CD1c-positive myeloid dendritic cell (primary cell): Measurements from ENCODE around the gene PHACTR2.
A peak's percentile ranks its signal among the peaks of the same experiment; 100 is the strongest.
"Not testable (repeated sequence)": the region's sequence is repeated elsewhere in the genome, so short reads cannot be mapped to it uniquely, and the experiment has no call there.

Experiments
- DNase-seq: peaks from one replicate; pipeline ENCODE4 v3.0.0-alpha.2; 2016; ENCODE audit errors: extremely low spot score

The PHACTR2 gene

DNA sequence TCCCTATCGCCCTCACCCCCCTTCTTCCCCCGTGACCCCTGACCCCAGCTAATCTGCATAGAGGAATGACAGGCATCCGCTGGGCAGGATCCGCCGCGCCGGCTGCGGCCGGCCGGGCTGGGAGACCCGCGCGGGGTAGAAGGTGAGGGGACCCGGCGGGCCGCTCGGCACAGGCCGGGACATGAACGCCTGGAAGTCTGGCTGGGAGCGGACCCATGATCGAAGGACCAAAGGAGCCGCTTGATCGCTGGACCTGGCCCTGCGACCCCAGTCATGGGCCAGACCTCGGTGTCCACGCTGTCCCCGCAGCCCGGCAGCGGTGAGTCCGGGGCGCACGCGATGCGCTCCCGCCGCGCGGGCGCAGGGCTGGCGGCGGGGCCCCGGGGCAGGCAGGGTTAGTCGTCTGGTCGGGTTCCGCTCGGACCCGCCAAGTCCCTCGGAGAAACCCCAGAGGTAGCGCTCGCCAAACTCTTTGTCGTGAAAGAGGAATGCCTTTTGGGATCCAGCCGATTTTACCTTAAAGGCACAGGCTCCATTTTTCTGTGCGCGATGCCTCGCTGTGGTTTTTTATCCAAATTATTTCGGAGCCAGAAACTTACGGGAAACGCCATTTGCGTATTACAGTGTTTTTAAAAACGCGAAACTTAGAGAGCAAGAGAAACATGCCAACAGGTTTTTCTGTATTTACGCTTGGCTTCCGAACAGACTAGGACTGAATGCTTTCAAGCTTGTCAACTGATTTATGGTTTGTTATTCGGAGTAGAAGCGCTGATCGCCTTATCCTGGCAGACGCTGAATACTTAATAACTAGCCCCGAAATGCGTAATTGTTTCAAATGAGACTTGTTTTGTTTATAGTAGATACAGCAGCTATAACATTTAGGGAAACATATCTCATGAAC lies at the start of gene PHACTR2:
Gene PHACTR2, plus strand, starts transcription at position 75 of the 901 bp plus-strand sequence. Its CDS starts 199 bp downstream, at position 274.
- peak; percentile 45 for DNase-seq

GRCh38 chr6:143629104-143630080 lies 48.4 kb upstream of the PHACTR2 start:
- DNase-seq, result no peak

DNA sequence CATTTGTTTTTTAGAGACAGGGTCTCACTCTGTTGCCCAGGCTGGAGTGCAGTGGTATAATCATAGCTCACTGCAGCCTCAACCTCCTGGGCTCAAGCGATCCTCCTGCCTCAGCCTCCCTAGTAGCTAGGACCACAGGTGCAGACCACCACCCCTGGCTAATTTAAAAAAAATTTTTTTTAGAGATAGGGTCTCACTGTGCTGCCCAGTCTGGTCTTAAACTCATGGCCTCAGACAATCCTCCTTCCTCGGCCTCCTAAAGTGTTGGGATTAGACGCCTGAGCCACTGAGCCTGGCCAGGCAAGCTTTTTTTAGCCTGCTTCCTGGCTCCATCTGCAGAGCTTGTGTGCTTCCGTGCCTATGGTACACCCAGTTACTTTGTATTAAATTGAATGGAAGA lies 46.6 kb upstream of the PHACTR2 start:
- DNase-seq, result not testable (repeated sequence)

- DNase-seq, result no peak
Measured at GRCh38 chr6:143632894-143633293, 44.9 kb upstream of the PHACTR2 start.

DNA sequence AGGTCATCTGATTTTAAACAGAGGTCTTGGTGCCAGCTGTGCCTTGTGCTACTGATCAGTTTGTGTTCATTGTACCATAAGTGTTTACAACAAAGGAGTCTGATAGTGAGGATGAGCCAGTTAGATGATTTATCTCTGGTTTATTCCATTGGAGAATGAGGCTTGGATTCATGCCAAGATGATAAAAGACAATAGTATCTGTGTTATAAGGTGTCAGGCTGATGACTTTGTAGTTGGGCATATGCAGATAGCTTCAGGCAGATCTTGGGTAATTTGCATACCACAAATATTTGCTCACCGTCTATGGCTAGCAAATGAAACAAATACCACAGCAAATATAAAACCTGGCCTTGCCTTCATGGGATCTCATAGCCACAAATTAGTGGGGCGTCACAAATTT lies 43.3 kb upstream of the PHACTR2 start:
- no peak for DNase-seq

- DNase-seq, result no peak
Measured at GRCh38 chr6:143637691-143638090, 40.1 kb upstream of the PHACTR2 start.

- DNase-seq, result no peak
Measured at GRCh38 chr6:143642403-143642802, 35.4 kb upstream of the PHACTR2 start.

GRCh38 chr6:143647191-143647590 lies 30.6 kb upstream of the PHACTR2 start:
- DNase-seq, result no peak

DNA sequence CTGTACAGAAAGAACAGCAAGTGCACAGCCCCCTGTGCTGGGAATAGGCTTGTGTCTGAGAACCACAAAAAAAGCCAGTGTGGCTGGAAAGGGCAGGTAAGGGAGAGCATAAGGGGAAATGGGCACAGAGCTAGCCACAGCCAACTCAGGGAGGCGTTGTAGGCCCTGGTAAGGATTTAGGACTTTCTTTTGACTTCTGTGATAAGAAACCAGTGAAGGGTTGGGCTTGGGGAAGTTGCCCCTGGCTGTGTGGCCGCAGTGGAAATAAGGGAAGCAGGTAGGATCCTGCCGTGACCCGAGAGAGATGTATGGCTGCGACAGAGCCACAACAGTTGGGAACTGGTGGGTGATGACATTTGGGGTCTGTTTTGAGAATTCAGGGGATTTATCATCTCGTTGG lies 30.0 kb upstream of the PHACTR2 start:
- DNase-seq, result peak; percentile 36

- DNase-seq, result not testable (repeated sequence)
Measured at GRCh38 chr6:143649319-143649718, 28.4 kb upstream of the PHACTR2 start.

GRCh38 chr6:143651328-143651727 lies 26.4 kb upstream of the PHACTR2 start:
- DNase-seq, result not testable (repeated sequence)

GRCh38 chr6:143652841-143653331 lies 24.9 kb upstream of the PHACTR2 start:
- DNase-seq, result no peak

DNA sequence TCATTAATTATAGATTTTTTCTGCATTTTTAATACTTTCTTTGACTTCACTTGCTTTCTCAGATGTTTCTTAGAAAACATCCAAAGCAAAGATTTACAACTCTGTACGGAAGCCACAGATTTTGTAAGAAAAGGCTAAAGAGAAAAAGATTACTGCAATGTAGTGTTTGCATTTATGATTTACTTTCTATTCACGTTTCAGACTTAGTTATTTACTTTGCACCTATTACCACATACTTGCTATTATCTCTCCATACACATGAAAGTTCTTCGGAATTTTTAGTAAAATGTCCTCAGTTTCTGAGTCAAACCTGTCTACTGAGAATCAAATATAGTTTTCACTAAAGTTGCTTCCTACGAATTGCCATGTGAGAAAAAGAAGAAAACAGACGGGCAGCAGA lies 22.2 kb upstream of the PHACTR2 start:
- no peak for DNase-seq

DNA sequence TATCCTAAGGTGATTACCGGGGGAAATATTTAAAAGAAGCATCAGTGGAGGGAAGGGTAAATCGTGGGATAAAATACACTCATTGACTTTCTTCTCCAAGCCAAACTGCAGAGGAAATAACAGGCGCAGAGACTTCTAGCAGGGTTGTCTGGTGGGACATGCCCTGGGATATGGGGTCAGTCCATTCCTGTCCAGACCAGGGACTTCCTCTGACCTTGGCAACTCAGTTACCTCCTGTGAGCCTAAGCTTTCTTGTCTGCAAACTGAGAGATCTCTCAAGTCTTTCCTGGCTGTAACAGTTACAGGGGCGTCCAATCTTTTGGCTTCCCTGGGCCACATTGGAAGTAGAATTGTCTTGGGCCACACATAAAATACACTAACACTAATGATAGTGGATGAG lies 21.7 kb upstream of the PHACTR2 start:
- no peak for DNase-seq

GRCh38 chr6:143657809-143658208 lies 20.0 kb upstream of the PHACTR2 start:
- no peak for DNase-seq

- DNase-seq, result not testable (repeated sequence)
Measured at GRCh38 chr6:143660170-143660569, 17.6 kb upstream of the PHACTR2 start.

DNA sequence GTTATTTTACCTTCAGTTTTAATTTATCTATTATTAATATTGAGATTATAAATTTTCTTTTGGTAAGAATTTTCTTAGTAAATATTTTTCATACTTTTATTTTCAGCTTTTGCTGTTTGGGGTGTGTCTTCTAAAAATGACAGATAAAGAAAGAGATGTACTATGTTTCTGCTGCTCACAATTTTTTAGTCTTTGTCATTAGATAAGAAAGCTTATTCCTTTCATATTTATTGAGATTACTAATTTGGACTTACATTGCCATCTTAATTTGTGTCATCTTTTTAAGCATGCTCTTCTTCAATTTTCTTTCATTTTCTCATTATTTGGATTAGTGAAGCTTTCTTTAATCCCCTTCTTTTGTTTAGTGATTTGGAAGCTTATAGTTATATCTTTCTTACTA lies 13.6 kb upstream of the PHACTR2 start:
- no peak for DNase-seq

DNA sequence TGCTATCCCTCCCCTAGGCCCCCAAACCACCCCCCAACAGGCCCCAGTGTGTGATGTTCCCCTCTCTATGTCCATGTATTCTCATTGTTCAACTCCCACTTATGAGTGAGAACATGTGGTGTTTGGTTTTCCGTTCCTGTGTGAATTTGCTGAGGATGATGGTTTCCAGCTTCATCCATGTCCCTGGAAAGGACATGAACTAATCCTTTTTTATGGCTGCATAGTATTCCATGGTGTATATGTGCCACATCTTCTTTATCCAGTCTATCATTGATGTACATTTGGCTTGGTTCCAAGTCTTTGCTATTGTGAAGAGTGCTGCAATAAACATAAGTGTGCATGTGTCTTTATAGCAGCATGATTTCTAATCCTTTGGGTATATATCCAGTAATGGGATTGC lies 11.8 kb upstream of the PHACTR2 start:
- DNase-seq, result not testable (repeated sequence)

DNA sequence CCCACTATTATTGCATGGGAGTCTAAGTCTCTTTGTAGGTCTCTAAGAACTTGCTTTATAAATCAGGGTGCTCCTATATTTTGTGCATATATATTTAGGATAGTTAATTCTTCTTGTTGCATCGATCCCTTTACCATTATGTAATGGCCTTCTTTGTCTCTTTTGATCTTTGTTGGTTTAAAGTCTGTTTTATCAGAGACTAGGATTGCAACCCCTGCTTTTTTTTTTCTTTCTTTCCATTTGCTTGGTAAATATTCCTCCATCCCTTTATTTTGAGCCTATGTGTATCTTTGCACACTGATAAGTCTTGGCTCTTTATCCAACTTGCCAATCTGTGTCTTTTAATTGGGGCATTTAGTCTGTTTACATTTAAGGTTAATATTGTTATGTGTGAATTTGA lies 8.3 kb upstream of the PHACTR2 start:
- not testable (repeated sequence) for DNase-seq

DNA sequence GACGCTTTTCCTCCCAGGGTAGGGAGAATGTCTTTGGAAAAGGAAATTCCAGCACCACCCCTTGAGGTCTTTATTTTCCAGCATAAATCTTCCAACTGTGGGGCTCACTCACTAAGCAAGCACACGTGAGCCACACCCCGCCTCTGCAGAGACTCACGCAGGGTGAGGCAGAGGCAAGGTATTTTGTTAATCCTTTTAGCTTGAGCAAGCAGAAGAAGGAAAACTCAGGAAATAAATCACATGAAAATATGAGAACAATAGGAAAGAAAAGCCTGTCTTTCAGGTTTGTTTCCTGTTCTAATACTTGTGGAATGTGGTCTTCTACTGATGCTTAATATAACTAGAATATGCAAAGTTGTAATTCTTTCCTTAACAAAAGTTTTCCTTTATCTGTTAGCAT lies 4.1 kb upstream of the PHACTR2 start:
- DNase-seq, result no peak

- no peak for DNase-seq
Measured at GRCh38 chr6:143674483-143675381, 3.0 kb upstream of the PHACTR2 start.
